Stimulated activated CD4-positive, alpha-beta T cell treated with anti-CD3 and anti-CD28 coated beads, Interleukin-12 subunit alpha, Interleukin-12 subunit beta, amount 100 ng/mL, for 4 hours (primary cell): Measurements from ENCODE around the gene SF1.

Experiments used
- DNase-seq: peaks from one replicate; pipeline ENCODE4 v3.0.0-alpha.2; 2020

SF1 gene

GRCh38 chr11:64723117-64723906, 55.0 kb downstream of the SF1 start, which contains the start of gene NRXN2:
Gene NRXN2, minus strand, starts transcription at chr11:64723197. Its CDS starts 9,498 bp downstream, at chr11:64713699.
- peak; percentile 83 for DNase-seq

GRCh38 chr11:64722141-64723065, 55.9 kb downstream of the SF1 start:
- no peak for DNase-seq

GRCh38 chr11:64721359-64721699, 57.0 kb downstream of the SF1 start:
- no peak for DNase-seq

DNA sequence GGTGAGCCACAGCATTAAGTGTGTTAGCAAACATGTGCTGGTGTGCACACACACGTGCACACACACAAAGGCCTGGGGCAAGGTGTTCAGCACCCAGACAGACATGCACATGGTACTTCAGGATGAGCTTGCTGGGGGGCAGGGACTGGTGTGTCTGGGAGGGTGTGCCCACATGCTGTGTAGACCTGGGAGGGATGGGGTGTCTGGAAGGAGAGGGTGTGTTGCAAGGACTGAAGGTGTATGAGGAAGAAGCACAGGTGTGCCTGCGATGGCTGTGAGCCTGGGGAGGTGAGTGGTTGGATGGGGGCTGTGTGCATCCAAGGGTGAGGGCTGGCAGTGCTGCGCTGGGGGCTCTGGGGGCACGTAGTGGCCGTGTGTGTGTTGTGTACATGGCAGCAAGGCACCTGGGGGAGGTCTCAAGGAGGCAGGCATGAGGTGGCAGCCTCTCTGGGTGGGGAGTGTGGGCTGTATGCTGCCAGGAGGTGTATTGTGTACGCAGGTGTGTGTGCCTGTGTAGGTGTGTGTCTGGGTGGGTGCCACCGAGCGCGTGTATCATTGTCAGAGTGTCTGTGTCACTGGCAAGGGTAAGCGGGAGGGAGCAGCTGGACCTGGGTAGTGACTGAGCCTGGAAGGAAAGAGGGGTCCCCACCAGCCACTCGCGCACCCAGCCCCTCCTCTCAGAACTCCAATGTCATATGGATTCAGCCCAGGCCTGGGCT, 57.5 kb downstream of the SF1 start:
- DNase-seq: no peak

DNA sequence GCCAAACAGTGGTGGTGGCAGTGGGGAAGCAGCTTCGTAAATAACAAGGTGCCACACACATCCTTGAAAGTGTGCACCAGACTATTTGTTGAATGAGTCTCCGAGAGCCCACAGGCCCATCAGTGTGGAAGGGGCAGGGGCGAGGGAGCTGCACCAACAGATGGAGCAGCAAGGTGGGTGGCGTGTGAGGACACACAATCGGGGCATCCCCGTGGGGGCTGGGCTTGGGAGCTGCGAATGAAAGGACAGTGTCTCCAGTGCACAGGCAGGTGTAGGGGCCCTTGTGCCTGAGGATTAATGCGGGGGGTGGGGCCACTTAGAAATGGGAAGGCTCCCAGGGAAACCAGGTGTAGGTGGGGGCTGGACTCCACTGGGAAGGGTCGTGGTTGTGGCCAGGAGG, 58.2 kb downstream of the SF1 start:
- DNase-seq: no peak

- no peak for DNase-seq
These were observed 58.9 kb downstream of the SF1 start for GRCh38 chr11:64719406-64719805.

- no peak for DNase-seq
These were observed 59.6 kb downstream of the SF1 start for GRCh38 chr11:64718780-64719124.

DNA sequence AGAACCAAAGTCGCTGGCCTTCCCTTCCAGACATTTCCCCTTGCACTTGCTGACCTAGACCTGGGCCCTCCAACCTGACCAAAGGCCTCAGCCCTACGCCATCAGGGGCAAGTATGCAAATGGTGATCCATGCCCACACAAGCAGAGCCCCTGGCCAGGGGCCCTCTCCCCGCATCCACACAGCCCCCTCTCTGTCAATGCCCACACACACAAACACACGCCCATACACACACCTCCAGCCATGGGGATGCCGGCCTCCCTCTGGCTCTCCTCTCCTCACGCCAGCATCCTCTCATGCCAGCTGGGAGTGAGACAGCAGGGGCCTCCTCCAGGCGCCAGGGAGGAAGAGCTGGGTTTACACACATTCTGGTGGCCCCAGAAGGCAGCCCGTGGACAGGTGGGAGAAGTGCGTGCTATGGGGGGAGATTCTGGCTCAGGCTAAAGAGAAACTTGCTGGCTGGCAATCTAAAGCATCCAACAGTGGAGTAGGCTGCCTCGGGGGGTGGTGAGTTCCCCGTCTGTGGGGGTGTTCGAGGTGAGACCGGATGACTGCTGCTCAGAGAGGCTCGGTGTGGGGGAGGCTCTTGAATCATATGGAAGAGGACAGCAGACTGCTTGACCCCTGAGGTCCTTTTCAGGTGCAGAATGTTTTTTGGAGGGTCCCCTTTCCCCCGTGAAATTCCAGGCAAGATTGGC, 60.1 kb downstream of the SF1 start:
- DNase-seq: no peak

DNA sequence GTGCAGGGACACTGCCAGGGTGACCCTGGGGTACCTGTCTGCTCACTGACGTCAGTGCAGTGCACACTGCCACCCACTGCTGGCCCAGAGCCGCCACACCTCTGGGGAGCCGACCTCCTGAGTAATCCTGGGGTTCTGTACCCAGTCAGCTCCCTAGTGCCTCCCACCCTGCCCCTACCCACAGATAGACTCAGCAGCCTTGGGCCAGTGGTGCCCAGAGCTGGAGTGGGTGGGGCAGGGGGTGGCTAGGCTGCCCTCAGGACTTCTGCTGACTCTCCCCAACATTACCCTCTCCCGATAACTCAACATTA, 61.1 kb downstream of the SF1 start:
- DNase-seq: no peak

GRCh38 chr11:64716473-64717267, 61.7 kb downstream of the SF1 start:
- no peak for DNase-seq

- no peak for DNase-seq
These were observed 62.4 kb downstream of the SF1 start for GRCh38 chr11:64715756-64716472.

GRCh38 chr11:64715110-64715509, 63.2 kb downstream of the SF1 start:
- no peak for DNase-seq

- DNase-seq: no peak
These were observed 63.7 kb downstream of the SF1 start for GRCh38 chr11:64714666-64715065.
